PC-3 (cell line): ENCODE results near the gene CDH4. TPM values are rescaled to one million over a fixed set of nuclear protein-coding genes. Genes with fewer than 3 reads are reported as not detected.

Experiments used
- ATAC-seq: fragments of 200-7000 bp; cut with Tn5 transposase; 2 replicates; pipeline ENCODE4 v1.9.1; 2020; ENCODE audit warnings: mild to moderate bottlenecking, moderate library complexity
- BruUV-seq: library from RNA; stranded (reverse); fragments of 400-500 nt; replicated peaks from 2 replicates; lab custom pipeline; 2021; lab: Mats Ljungman, UMichigan
- CTCF ChIA-PET: fragments of 300-600 bp; sonication (Branson Sonifier 250); formaldehyde crosslinking; loops from one replicate; lab custom pipeline; 2022; ENCODE audit warnings: antibody characterized with exemption; lab: Charles Lee
- POLR2A ChIA-PET: fragments of 300-600 bp; sonication (Branson Sonifier 250); formaldehyde crosslinking; loops from one replicate; lab custom pipeline; 2022; ENCODE audit warnings: antibody characterized with exemption; ENCODE audit not compliant: unreplicated experiment; lab: Charles Lee
- DNase-seq: peaks from one replicate; pipeline ENCODE4 v3.0.0-alpha.2; 2015
- H2AFZ ChIP-seq: fragments of 300-600 bp; sonication (generic); 2 replicates; pipeline ENCODE4 v1.6.0; 2016; ENCODE audit warnings: antibody characterized with exemption, low read length
- H3F3A ChIP-seq: fragments of 300-600 bp; sonication (generic); one replicate; pipeline ENCODE4 v1.6.0; 2017; ENCODE audit warnings: antibody characterized with exemption, low read length, control low read depth, mild to moderate bottlenecking; ENCODE audit not compliant: unreplicated experiment
- H3K27ac ChIP-seq: fragments of 300-600 bp; sonication (generic); 2 replicates; pipeline ENCODE4 v1.5.1; 2016; ENCODE audit warnings: mild to moderate bottlenecking, low read length
- H3K27me3 ChIP-seq: fragments of 300-600 bp; sonication (generic); 2 replicates; pipeline ENCODE4 v1.6.1; 2016; ENCODE audit warnings: low read length, mixed read lengths
- H3K36me3 ChIP-seq: fragments of 300-600 bp; sonication (generic); 2 replicates; pipeline ENCODE4 v1.6.1; 2016; ENCODE audit warnings: low read depth, mixed run types, low read length, mixed read lengths
- H3K4me1 ChIP-seq: fragments of 300-600 bp; sonication (generic); 2 replicates; pipeline ENCODE4 v1.5.1; 2016; ENCODE audit warnings: low read length; ENCODE audit not compliant: insufficient read depth
- H3K4me2 ChIP-seq: fragments of 300-600 bp; sonication (generic); 2 replicates; pipeline ENCODE4 v1.6.0; 2016; ENCODE audit warnings: low read length
- H3K4me3 ChIP-seq: fragments of 300-600 bp; sonication (generic); 2 replicates; pipeline ENCODE4 v1.5.1; 2016; ENCODE audit warnings: mild to moderate bottlenecking, low read length, mixed read lengths
- H3K79me2 ChIP-seq: fragments of 300-600 bp; sonication (generic); 2 replicates; pipeline ENCODE4 v1.6.1; 2017; ENCODE audit warnings: low read length, mixed read lengths
- H3K9ac ChIP-seq: fragments of 300-600 bp; sonication (generic); 2 replicates; pipeline ENCODE4 v1.6.0; 2016; ENCODE audit warnings: mild to moderate bottlenecking, low read length
- H3K9me2 ChIP-seq: fragments of 300-600 bp; sonication (generic); replicated peaks from 2 replicates; pipeline ENCODE4 v1.6.1; 2016; ENCODE audit warnings: mixed run types, low read length, mixed read lengths
- H3K9me3 ChIP-seq: fragments of 300-600 bp; sonication (generic); 2 replicates; pipeline ENCODE4 v1.6.1; 2016; ENCODE audit warnings: low read length, mixed read lengths
- H4K20me1 ChIP-seq: fragments of 300-600 bp; sonication (generic); 2 replicates; pipeline ENCODE4 v1.6.1; 2016; ENCODE audit warnings: low read length, mixed read lengths
- EZH2 ChIP-seq: fragments of 300-600 bp; sonication (generic); IDR thresholded peaks from one replicate; pipeline ENCODE4 v1.6.1; 2017; ENCODE audit warnings: antibody characterized with exemption, mild to moderate bottlenecking, low read length; ENCODE audit not compliant: unreplicated experiment
- EZH2phosphoT487 ChIP-seq: fragments of 300-600 bp; sonication (generic); IDR thresholded peaks from 2 replicates; pipeline ENCODE4 v1.6.1; 2018; ENCODE audit warnings: mild to moderate bottlenecking, antibody characterized with exemption, low read length, borderline replicate concordance
- intact Hi-C: fragments of 100-400 bp; cut with micrococcal nuclease; formaldehyde crosslinking; loops from 2 replicates; pipeline ENCODE4 v1.9.0; 2023
- total RNA-seq: library from RNA; depleted of rRNA; stranded (reverse); fragments of >200 nt; gene quantifications from 2 replicates; pipeline ENCODE4 v1.2.3, GENCODE V29; 2014
- TF ChIP-seq, protein P1 (sequence below): fragments of 300-600 bp; sonication (generic); conservative IDR thresholded peaks from 2 replicates; pipeline ENCODE4 v1.5.1; 2017; ENCODE audit warnings: antibody characterized with exemption, low read depth, mild to moderate bottlenecking, low read length

CDH4 gene
- total RNA-seq, 1 experiment from 2014 or later: not detected

DNA sequence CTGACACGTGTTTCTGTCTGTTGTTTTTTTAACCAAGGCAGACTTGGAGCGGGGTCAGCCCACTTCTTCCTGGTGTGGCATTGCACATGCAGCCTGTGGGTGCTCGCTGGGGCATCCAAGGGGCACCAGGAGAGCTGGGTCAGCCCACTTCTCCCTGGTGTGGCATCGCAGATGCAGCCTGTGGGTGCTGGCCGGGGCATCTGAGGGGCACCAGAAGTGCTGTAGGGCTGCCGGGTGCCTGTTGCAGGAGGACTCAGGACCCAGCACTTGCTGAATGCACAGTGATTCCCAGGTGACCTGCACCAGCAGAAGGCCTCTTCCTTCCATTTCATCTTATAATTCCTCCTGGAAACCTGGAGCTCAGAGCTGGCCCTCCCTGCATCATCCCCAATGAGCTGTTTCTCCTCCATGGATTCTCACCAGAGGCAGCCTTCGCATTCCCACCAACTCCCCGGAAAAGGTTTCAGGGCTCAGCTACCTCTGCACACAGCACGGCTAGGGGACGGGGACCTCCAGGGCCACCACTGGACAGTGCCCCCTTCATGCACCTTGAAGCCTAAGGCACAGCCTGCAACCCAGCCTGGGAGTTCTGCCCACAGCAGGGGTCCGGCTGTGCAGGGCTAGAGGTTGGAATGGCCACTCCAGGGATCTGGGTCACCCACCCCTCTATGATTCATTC, 594.8 kb downstream of the CDH4 start:
- BruUV-seq: no TSS peak
- H3K36me3 ChIP-seq: no peaks in the 10 kb centered on the region
- H3K9ac ChIP-seq: no peak overlapping the region
- no peak overlapping the region for H3K4me3 ChIP-seq
- H3K27me3 ChIP-seq: peaks cover 90% of the 10 kb centered on the region
- no peaks in the 10 kb centered on the region for H3F3A ChIP-seq
- H3K9me2 ChIP-seq: no peaks in the 10 kb centered on the region
- no peak overlapping the region for H3K27ac ChIP-seq
- intact Hi-C loops: no loop called here
- no peaks in the 10 kb centered on the region for H3K9me3 ChIP-seq
- no peak for ATAC-seq
- no peaks in the 10 kb centered on the region for H4K20me1 ChIP-seq
- POLR2A ChIA-PET: no interaction called here
- no peaks in the 10 kb centered on the region for H3K4me1 ChIP-seq
- H3K4me2 ChIP-seq: no peak overlapping the region
- TF ChIP-seq EZH2phosphoT487: no peak
- TF ChIP-seq, protein P1, sequence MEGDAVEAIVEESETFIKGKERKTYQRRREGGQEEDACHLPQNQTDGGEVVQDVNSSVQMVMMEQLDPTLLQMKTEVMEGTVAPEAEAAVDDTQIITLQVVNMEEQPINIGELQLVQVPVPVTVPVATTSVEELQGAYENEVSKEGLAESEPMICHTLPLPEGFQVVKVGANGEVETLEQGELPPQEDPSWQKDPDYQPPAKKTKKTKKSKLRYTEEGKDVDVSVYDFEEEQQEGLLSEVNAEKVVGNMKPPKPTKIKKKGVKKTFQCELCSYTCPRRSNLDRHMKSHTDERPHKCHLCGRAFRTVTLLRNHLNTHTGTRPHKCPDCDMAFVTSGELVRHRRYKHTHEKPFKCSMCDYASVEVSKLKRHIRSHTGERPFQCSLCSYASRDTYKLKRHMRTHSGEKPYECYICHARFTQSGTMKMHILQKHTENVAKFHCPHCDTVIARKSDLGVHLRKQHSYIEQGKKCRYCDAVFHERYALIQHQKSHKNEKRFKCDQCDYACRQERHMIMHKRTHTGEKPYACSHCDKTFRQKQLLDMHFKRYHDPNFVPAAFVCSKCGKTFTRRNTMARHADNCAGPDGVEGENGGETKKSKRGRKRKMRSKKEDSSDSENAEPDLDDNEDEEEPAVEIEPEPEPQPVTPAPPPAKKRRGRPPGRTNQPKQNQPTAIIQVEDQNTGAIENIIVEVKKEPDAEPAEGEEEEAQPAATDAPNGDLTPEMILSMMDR: no peak
- TF ChIP-seq EZH2: no peak
- no peak overlapping the region for H2AFZ ChIP-seq
- DNase-seq: no peak
- CTCF ChIA-PET: no interaction called here
- no peaks in the 10 kb centered on the region for H3K79me2 ChIP-seq

DNA sequence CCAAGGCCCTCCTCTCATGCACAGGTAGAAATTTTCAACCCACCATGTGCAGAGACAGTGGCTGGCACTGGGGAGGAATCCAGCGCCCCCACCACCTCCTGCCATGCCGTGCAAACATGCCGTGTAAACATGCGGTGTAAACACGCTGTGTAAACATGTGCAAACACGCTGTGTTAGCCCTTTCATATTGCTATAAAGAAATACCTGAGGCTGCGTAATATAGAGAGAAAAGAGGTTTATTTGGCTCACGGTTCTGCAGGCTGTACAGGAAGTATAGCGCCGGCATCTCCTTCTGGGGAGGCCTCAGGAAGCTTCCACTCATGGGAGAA, 595.3 kb downstream of the CDH4 start:
- CTCF ChIA-PET: no interaction called here
- no peak for TF ChIP-seq EZH2phosphoT487
- TF ChIP-seq, protein P1: no peak
- TF ChIP-seq EZH2: no peak
- intact Hi-C loops: no loop called here

DNA sequence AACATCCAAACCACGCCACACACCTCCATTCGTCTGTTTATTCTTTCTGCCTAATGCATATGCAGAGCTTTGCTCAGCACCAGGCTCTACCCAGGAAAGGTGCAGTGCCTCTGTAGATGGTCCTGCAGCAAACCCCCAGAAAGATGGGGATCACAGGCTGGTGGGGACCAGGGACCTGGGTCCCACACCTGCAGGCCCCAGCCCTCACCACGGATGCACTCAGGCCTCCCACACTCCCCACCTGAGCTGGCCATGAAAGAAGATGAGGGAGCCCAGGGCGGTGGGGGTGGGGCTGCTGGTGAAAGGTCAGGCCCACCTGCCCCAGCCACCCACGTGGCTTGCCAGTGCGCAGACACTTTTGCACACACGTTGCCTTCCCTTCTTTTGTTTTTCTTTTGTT, 595.9 kb downstream of the CDH4 start:
- POLR2A ChIA-PET: no interaction called here
- ATAC-seq: no peak
- H3K27me3 ChIP-seq: peaks cover 90% of the 10 kb centered on the region
- H4K20me1 ChIP-seq: no peaks in the 10 kb centered on the region
- H3K9me3 ChIP-seq: no peaks in the 10 kb centered on the region
- H3K79me2 ChIP-seq: no peaks in the 10 kb centered on the region
- H3K9ac ChIP-seq: no peak overlapping the region
- TF ChIP-seq EZH2 (no peak), EZH2phosphoT487 (no peak)
- TF ChIP-seq, protein P1: no peak
- no TSS peak for BruUV-seq
- intact Hi-C loops: no loop called here
- no peak overlapping the region for H3K4me3 ChIP-seq
- H3K4me1 ChIP-seq: no peaks in the 10 kb centered on the region
- no peak for DNase-seq
- H3K9me2 ChIP-seq: no peaks in the 10 kb centered on the region
- no peak overlapping the region for H2AFZ ChIP-seq
- no peak overlapping the region for H3K4me2 ChIP-seq
- no peak overlapping the region for H3K27ac ChIP-seq
- CTCF ChIA-PET: no interaction called here
- no peaks in the 10 kb centered on the region for H3F3A ChIP-seq
- H3K36me3 ChIP-seq: no peaks in the 10 kb centered on the region

More for the DNA sequence above, 595.3 kb downstream of the CDH4 start:
- BruUV-seq: no TSS peak
- H3K27me3 ChIP-seq: peaks cover 90% of the 10 kb centered on the region
- H3K27ac ChIP-seq: no peak overlapping the region
- DNase-seq: no peak
- H3K9me2 ChIP-seq: no peaks in the 10 kb centered on the region
- no peak overlapping the region for H3K4me2 ChIP-seq
- no peaks in the 10 kb centered on the region for H4K20me1 ChIP-seq
- no peaks in the 10 kb centered on the region for H3K9me3 ChIP-seq
- H3K36me3 ChIP-seq: no peaks in the 10 kb centered on the region
- H3K9ac ChIP-seq: no peak overlapping the region
- H3K79me2 ChIP-seq: no peaks in the 10 kb centered on the region
- no peak overlapping the region for H2AFZ ChIP-seq
- POLR2A ChIA-PET: no interaction called here
- no peak for ATAC-seq
- H3K4me1 ChIP-seq: no peaks in the 10 kb centered on the region
- no peak overlapping the region for H3K4me3 ChIP-seq
- H3F3A ChIP-seq: no peaks in the 10 kb centered on the region
